Activated CD4-positive, CD25-positive, alpha-beta regulatory T cell treated with anti-CD3 and anti-CD28 coated beads, Interleukin-2, amount 50 U/mL, for 72 hours (primary cell): Measurements from ENCODE around the gene ALKBH3.

Source experiments
- DNase-seq: peaks from one replicate; pipeline ENCODE4 v3.0.0; 2021

The ALKBH3 gene

GRCh38 chr11:43895601-43896000 lies 15.0 kb downstream of the ALKBH3 start:
- no peak for DNase-seq

GRCh38 chr11:43898574-43898973 lies 17.9 kb downstream of the ALKBH3 start:
- no peak for DNase-seq

GRCh38 chr11:43899094-43899493 lies 18.5 kb downstream of the ALKBH3 start:
- DNase-seq: no peak

- DNase-seq: no peak
Observed at GRCh38 chr11:43901551-43901950, 20.9 kb downstream of the ALKBH3 start.

GRCh38 chr11:43903078-43903477 lies 22.4 kb downstream of the ALKBH3 start:
- DNase-seq: no peak

- no peak for DNase-seq
Observed at GRCh38 chr11:43903969-43904368, 23.3 kb downstream of the ALKBH3 start.

- DNase-seq: no peak
Observed at GRCh38 chr11:43904742-43905535, 24.3 kb downstream of the ALKBH3 start.

- no peak for DNase-seq
Observed at GRCh38 chr11:43905813-43906241, 25.2 kb downstream of the ALKBH3 start.

- no peak for DNase-seq
Observed at GRCh38 chr11:43907028-43907975, 26.7 kb downstream of the ALKBH3 start.

- DNase-seq: no peak
Observed at GRCh38 chr11:43908191-43908590, 27.6 kb downstream of the ALKBH3 start.

- no peak for DNase-seq
Observed at GRCh38 chr11:43908683-43909082, 28.1 kb downstream of the ALKBH3 start.

GRCh38 chr11:43913829-43914380 lies 33.3 kb downstream of the ALKBH3 start:
- DNase-seq: no peak

GRCh38 chr11:43914466-43914865 lies 33.8 kb downstream of the ALKBH3 start:
- DNase-seq: no peak

- no peak for DNase-seq
Observed at GRCh38 chr11:43916621-43917020, 36.0 kb downstream of the ALKBH3 start.

GRCh38 chr11:43917851-43918250 lies 37.2 kb downstream of the ALKBH3 start:
- no peak for DNase-seq

- no peak for DNase-seq
Observed at GRCh38 chr11:43918662-43919061, 38.0 kb downstream of the ALKBH3 start.

GRCh38 chr11:43919852-43920597 lies 39.4 kb downstream of the ALKBH3 start:
- DNase-seq: no peak

GRCh38 chr11:43920598-43921419 lies 40.2 kb downstream of the ALKBH3 start:
- DNase-seq: no peak

- DNase-seq: no peak
Observed at GRCh38 chr11:43921561-43922294, 41.1 kb downstream of the ALKBH3 start.

GRCh38 chr11:43922295-43922648 lies 41.6 kb downstream of the ALKBH3 start:
- no peak for DNase-seq

- DNase-seq: no peak
Observed at GRCh38 chr11:43922744-43923405, 42.2 kb downstream of the ALKBH3 start.
